IMR-90 (cell line): ENCODE data around the gene MEGF10.

Source experiments
- CEBPB ChIP-seq: IDR thresholded peaks from 2 replicates; pipeline ENCODE4 v1.6.1; 2012; ENCODE audit warnings: low read depth, low read length, improper control_type of control experiment
- CTCF ChIP-seq: conservative IDR thresholded peaks from 2 replicates; pipeline ENCODE4 v1.5.1; 2012; ENCODE audit warnings: mild to moderate bottlenecking, low read depth, low read length, improper control_type of control experiment
- FOS ChIP-seq: fragments of 150-350 bp; IDR thresholded peaks from 2 replicates; pipeline ENCODE4 v1.6.1; 2016; ENCODE audit warnings: low read depth, low read length
- MAFK ChIP-seq: IDR thresholded peaks from 2 replicates; pipeline ENCODE4 v1.6.1; 2012; ENCODE audit warnings: low read depth, low read length, improper control_type of control experiment
- MAZ ChIP-seq: IDR thresholded peaks from 2 replicates; pipeline ENCODE4 v1.6.1; 2012; ENCODE audit warnings: low read depth, mild to moderate bottlenecking, low read length, improper control_type of control experiment, moderate library complexity, borderline replicate concordance
- MXI1 ChIP-seq: IDR thresholded peaks from 2 replicates; pipeline ENCODE4 v1.6.1; 2012; ENCODE audit warnings: low read depth, mild to moderate bottlenecking, low read length, moderate library complexity, borderline replicate concordance
- POLR2A ChIP-seq: IDR thresholded peaks from 2 replicates; pipeline ENCODE4 v1.6.1; 2012; ENCODE audit warnings: mild to moderate bottlenecking, low read depth, low read length
- RAD21 ChIP-seq: IDR thresholded peaks from 2 replicates; pipeline ENCODE4 v1.6.1; 2012; ENCODE audit warnings: low read length, improper control_type of control experiment
- RCOR1 ChIP-seq: IDR thresholded peaks from 2 replicates; pipeline ENCODE4 v1.6.1; 2012; ENCODE audit warnings: mild to moderate bottlenecking, low read length, improper control_type of control experiment; ENCODE audit not compliant: insufficient replicate concordance
- TF ChIP-seq, protein P1 (sequence below): fragments of 150-350 bp; IDR thresholded peaks from 2 replicates; pipeline ENCODE4 v1.6.1; 2016; ENCODE audit warnings: low read depth, mild to moderate bottlenecking, low read length, moderate library complexity, borderline replicate concordance

- TF ChIP-seq RAD21 (no peak), CTCF (no peak), CEBPB (no peak), FOS (no peak), MAZ (no peak), POLR2A (no peak), RCOR1 (no peak), MXI1 (no peak), MAFK (no peak)
- TF ChIP-seq, protein P1, sequence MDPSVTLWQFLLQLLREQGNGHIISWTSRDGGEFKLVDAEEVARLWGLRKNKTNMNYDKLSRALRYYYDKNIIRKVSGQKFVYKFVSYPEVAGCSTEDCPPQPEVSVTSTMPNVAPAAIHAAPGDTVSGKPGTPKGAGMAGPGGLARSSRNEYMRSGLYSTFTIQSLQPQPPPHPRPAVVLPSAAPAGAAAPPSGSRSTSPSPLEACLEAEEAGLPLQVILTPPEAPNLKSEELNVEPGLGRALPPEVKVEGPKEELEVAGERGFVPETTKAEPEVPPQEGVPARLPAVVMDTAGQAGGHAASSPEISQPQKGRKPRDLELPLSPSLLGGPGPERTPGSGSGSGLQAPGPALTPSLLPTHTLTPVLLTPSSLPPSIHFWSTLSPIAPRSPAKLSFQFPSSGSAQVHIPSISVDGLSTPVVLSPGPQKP, result no peak
Observed at GRCh38 chr5:127260686-127261085, 29.9 kb upstream of the MEGF10 start.
